ENCODE results near the gene YLPM1. TPM values are rescaled to one million over a fixed set of nuclear protein-coding genes. Genes with fewer than 3 reads are reported as not detected.

Gene YLPM1
- total RNA-seq, 1 experiment from 2014 or later = 43.9 TPM

Other genes with a start within 250 kb of the YLPM1 start
- gene LTBP2, start 151.1 kb upstream of the YLPM1 start, total RNA-seq (2014; rRNA removed; shearing (Covaris generic)) = 0.61 and 0.84 TPM in 2 replicates
- 34.3 TPM in 2 replicates for gene AREL1, start 50.2 kb upstream of the YLPM1 start, total RNA-seq (2014; rRNA removed; shearing (Covaris generic))
- 38.3 and 42.2 TPM in 2 replicates for gene FCF1, start 50.2 kb upstream of the YLPM1 start, total RNA-seq (2014; rRNA removed; shearing (Covaris generic))
- not detected in 2 replicates for gene PROX2, start 112.8 kb downstream of the YLPM1 start, total RNA-seq (2014; rRNA removed; shearing (Covaris generic))
- gene DLST, start 118.6 kb downstream of the YLPM1 start, total RNA-seq (2014; rRNA removed; shearing (Covaris generic)) = 41.6 and 49.8 TPM in 2 replicates
- 1.8 TPM in 2 replicates for gene RPS6KL1, start 159.9 kb downstream of the YLPM1 start, total RNA-seq (2014; rRNA removed; shearing (Covaris generic))
- 115 and 120 TPM in 2 replicates for gene PGF, start 192.3 kb downstream of the YLPM1 start, total RNA-seq (2014; rRNA removed; shearing (Covaris generic))
- 56.8 and 64.7 TPM in 2 replicates for gene EIF2B2, start 239.6 kb downstream of the YLPM1 start, total RNA-seq (2014; rRNA removed; shearing (Covaris generic))